HCT116 (cell line): ENCODE data around the gene TSHZ1. TPM values are rescaled to one million over a fixed set of nuclear protein-coding genes. Genes with fewer than 3 reads are reported as not detected.

Experiments
- ATAC-seq: fragments of 200-7000 bp; cut with Tn5 transposase; 2 replicates; pipeline ENCODE4 v1.9.1; 2020; ENCODE audit warnings: mild to moderate bottlenecking, moderate library complexity
- BruUV-seq: library from RNA; stranded (reverse); fragments of 400-500 nt; replicated peaks from 2 replicates; lab custom pipeline; 2021; lab: Mats Ljungman, UMichigan
- CTCF ChIA-PET: fragments of 300-600 bp; sonication (Branson Sonifier 250); formaldehyde crosslinking; loops from one replicate; lab custom pipeline; 2021; ENCODE audit warnings: antibody characterized with exemption; lab: Charles Lee
- POLR2A ChIA-PET: fragments of 300-600, 350-600 bp; sonication (Branson Sonifier 250); formaldehyde crosslinking; loops from one replicate; lab custom pipeline; 2021; ENCODE audit warnings: antibody characterized with exemption; lab: Charles Lee
- RAD21 ChIA-PET, 2 experiments: fragments of 300-600 bp; sonication (Branson Sonifier 250); formaldehyde crosslinking; loops; one replicate each; lab custom pipeline; 2023; ENCODE audit warnings: low total read pairs in 2 of 2; ENCODE audit not compliant: uncharacterized antibody in 2 of 2, unreplicated experiment in 2 of 2, low non-redundant PET in 1 of 2; lab: Charles Lee
- DNase-seq: peaks from one replicate; pipeline ENCODE4 v3.0.0-alpha.2; 2010; ENCODE audit warnings: low read depth, low spot score
- H2AFZ ChIP-seq: fragments of 200-600 bp; shearing (Covaris generic), sonication (generic); 2 replicates; pipeline ENCODE4 v1.6.1; 2017; ENCODE audit warnings: low read depth, mixed run types, mixed read lengths, antibody characterized with exemption, low read length; ENCODE audit not compliant: poor library complexity, severe bottlenecking
- H3K27ac ChIP-seq: 2 replicates; pipeline ENCODE4 v1.5.1; 2012; ENCODE audit warnings: low read depth, low read length
- H3K27me3 ChIP-seq: fragments of 200-600 bp; sonication (generic); 2 replicates; pipeline ENCODE4 v1.6.1; 2016; ENCODE audit warnings: mixed run types, low read length, mixed read lengths; ENCODE audit not compliant: insufficient read depth
- H3K36me3 ChIP-seq, 2 experiments: fragments of 200-500 bp in 1 of 2; fragments of 200-600 bp in 1 of 2; sonication (Bioruptor generic) in 1 of 2; sonication (generic) in 1 of 2; 2 replicates each; pipeline versions ENCODE4 v1.5.1 to v1.6.1; 2014 to 2016; ENCODE audit warnings: low read length in 2 of 2, inconsistent platforms in 1 of 2, mixed read lengths in 1 of 2, mixed run types in 1 of 2; ENCODE audit not compliant: insufficient read depth in 2 of 2, control insufficient read depth in 1 of 2
- H3K4me1 ChIP-seq, 2 experiments: fragments of 200-600 bp in 1 of 2; sonication (generic) in 1 of 2; 2 replicates each; pipeline versions ENCODE4 v1.5.1 to v1.6.1; 2012 to 2017; ENCODE audit warnings: low read length in 2 of 2, inconsistent platforms in 1 of 2, mild to moderate bottlenecking in 1 of 2, mixed read lengths in 1 of 2, mixed run types in 1 of 2, moderate library complexity in 1 of 2; ENCODE audit not compliant: insufficient read depth in 2 of 2, control insufficient read depth in 1 of 2
- H3K4me2 ChIP-seq: fragments of 200-600 bp; sonication (generic); 2 replicates; pipeline ENCODE4 v1.6.1; 2017; ENCODE audit warnings: mixed run types, low read length, mixed read lengths
- H3K4me3 ChIP-seq, 2 experiments: fragments of 200-600 bp in 1 of 2; sonication (generic) in 1 of 2; replicated peaks in 1 of 2; 2 replicates each; pipeline ENCODE4 v1.5.1; 2011 to 2016; ENCODE audit warnings: low read length in 2 of 2, control low read depth in 1 of 2, low read depth in 1 of 2, mild to moderate bottlenecking in 1 of 2, mixed read lengths in 1 of 2, mixed run types in 1 of 2
- H3K79me2 ChIP-seq: fragments of 200-600 bp; sonication (generic); 2 replicates; pipeline ENCODE4 v1.6.1; 2017; ENCODE audit warnings: mild to moderate bottlenecking, mixed run types, low read length, moderate library complexity, mixed read lengths; ENCODE audit not compliant: insufficient read depth
- H3K9ac ChIP-seq: fragments of 200-600 bp; sonication (generic); 2 replicates; pipeline ENCODE4 v1.6.1; 2016; ENCODE audit warnings: low read length, mixed read lengths
- H3K9me2 ChIP-seq: fragments of 200-600 bp; sonication (generic), shearing (Covaris generic); 2 replicates; pipeline ENCODE4 v1.6.1; 2017; ENCODE audit warnings: mixed run types, mild to moderate bottlenecking, moderate library complexity; ENCODE audit not compliant: insufficient read depth
- H3K9me3 ChIP-seq, 2 experiments: fragments of 200-500 bp in 1 of 2; fragments of 200-600 bp in 1 of 2; sonication (Bioruptor generic) in 1 of 2; sonication (generic) in 1 of 2; 2 replicates each; pipeline ENCODE4 v1.6.1; 2014 to 2017; ENCODE audit warnings: low read length in 2 of 2, mixed read lengths in 2 of 2, inconsistent platforms in 1 of 2, low read depth in 1 of 2, mild to moderate bottlenecking in 1 of 2, mixed run types in 1 of 2, moderate library complexity in 1 of 2; ENCODE audit not compliant: control insufficient read depth in 1 of 2, insufficient read depth in 1 of 2
- H4K20me1 ChIP-seq: fragments of 200-600 bp; sonication (generic), shearing (Covaris generic); 2 replicates; pipeline ENCODE4 v1.6.1; 2017; ENCODE audit warnings: mixed run types, mild to moderate bottlenecking, moderate library complexity; ENCODE audit not compliant: insufficient read depth
- POLR2AphosphoS5 ChIP-seq: IDR thresholded peaks from 2 replicates; pipeline ENCODE4 v1.6.1; 2011; ENCODE audit warnings: mild to moderate bottlenecking, low read depth, low read length, moderate library complexity
- SIN3A ChIP-seq: IDR thresholded peaks from 2 replicates; pipeline ENCODE4 v1.6.1; 2012; ENCODE audit warnings: low read depth
- SRF ChIP-seq: IDR thresholded peaks from 2 replicates; pipeline ENCODE4 v1.6.1; 2012; ENCODE audit warnings: low read depth
- YY1 ChIP-seq: IDR thresholded peaks from 2 replicates; pipeline ENCODE4 v1.6.1; 2011; ENCODE audit warnings: low read length, low read depth, moderate library complexity, mild to moderate bottlenecking; ENCODE audit not compliant: insufficient replicate concordance; ENCODE audit errors: extremely low read depth
- ZFX ChIP-seq: fragments of 450-650 bp; IDR thresholded peaks from 2 replicates; pipeline ENCODE4 v1.6.1; 2017
- intact Hi-C: fragments of 100-400 bp; cut with micrococcal nuclease; formaldehyde crosslinking; loops from 2 replicates; pipeline ENCODE4 v1.10.0; 2022
- total RNA-seq: library from RNA; stranded (reverse); gene quantifications from one replicate; pipeline ENCODE4 v1.2.1, GENCODE V29; 2021; ENCODE audit not compliant: unreplicated experiment
- TF ChIP-seq, protein P1 (sequence below), 3 experiments: fragments of 200-600 bp in 1 of 3; sonication (generic) in 1 of 3; IDR thresholded peaks in 2 of 3; conservative IDR thresholded peaks in 1 of 3; 2 replicates each; pipeline ENCODE4 v1.5.1; 2012 to 2017; ENCODE audit warnings: low read depth in 2 of 3, low read length in 2 of 3, antibody characterized with exemption in 1 of 3, borderline replicate concordance in 1 of 3, control low read depth in 1 of 3, mild to moderate bottlenecking in 1 of 3, mixed read lengths in 1 of 3, mixed run types in 1 of 3, moderate library complexity in 1 of 3; ENCODE audit not compliant: insufficient read depth in 1 of 3

TSHZ1 gene
- total RNA-seq, 1 experiment from 2014 or later = 5.7 TPM

DNA sequence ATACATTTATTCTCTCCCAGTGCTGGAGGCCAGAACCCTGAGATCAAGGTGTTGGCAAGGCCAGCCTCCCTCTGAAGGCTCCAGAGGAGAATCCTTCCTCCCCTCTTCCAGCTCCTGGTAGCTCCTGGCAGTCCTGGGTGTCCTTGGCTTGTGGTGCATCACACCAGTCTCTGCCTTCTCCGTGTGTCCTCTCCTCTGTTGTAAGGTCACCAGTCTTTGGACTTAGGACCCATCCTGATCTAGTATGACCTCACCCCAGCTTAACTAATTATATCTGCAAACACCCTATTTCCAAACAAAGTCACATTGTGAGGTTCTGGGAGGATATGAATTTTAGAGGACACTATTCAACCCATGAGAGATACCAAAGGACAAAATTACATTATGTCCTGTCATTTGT is 31.1 kb downstream of the TSHZ1 start:
- no peaks in the 10 kb centered on the region for H4K20me1 ChIP-seq
- ChIA-PET RAD21 (no interaction called here), POLR2A (no interaction called here), CTCF (no interaction called here)
- no peak overlapping the region for H2AFZ ChIP-seq
- intact Hi-C loops = no loop called here
- no peaks in the 10 kb centered on the region for H3K9me3 ChIP-seq
- no peaks in the 10 kb centered on the region for H3K36me3 ChIP-seq
- H3K4me3 ChIP-seq = no peak overlapping the region
- no peak overlapping the region for H3K27ac ChIP-seq
- H3K9me2 ChIP-seq = no peaks in the 10 kb centered on the region
- no peaks in the 10 kb centered on the region for H3K79me2 ChIP-seq
- TF ChIP-seq SIN3A = no peak
- no peak for TF ChIP-seq SRF
- no peak for TF ChIP-seq YY1
- TF ChIP-seq ZFX = no peak
- TF ChIP-seq, protein P1, sequence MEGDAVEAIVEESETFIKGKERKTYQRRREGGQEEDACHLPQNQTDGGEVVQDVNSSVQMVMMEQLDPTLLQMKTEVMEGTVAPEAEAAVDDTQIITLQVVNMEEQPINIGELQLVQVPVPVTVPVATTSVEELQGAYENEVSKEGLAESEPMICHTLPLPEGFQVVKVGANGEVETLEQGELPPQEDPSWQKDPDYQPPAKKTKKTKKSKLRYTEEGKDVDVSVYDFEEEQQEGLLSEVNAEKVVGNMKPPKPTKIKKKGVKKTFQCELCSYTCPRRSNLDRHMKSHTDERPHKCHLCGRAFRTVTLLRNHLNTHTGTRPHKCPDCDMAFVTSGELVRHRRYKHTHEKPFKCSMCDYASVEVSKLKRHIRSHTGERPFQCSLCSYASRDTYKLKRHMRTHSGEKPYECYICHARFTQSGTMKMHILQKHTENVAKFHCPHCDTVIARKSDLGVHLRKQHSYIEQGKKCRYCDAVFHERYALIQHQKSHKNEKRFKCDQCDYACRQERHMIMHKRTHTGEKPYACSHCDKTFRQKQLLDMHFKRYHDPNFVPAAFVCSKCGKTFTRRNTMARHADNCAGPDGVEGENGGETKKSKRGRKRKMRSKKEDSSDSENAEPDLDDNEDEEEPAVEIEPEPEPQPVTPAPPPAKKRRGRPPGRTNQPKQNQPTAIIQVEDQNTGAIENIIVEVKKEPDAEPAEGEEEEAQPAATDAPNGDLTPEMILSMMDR (IDR thresholded peaks at IDR 0.05 in 2 of 3, conservative IDR thresholded peaks at IDR 0.05 in 1 of 3; ENCODE audit: borderline replicate concordance in 1 of 3, insufficient read depth in 1 of 3, low read depth in 2 of 3, low read length in 2 of 3) = no peak
- TF ChIP-seq POLR2AphosphoS5 = no peak
- TF ChIP-seq, all 23 proteins: peak for 0
- H3K4me2 ChIP-seq = no peak overlapping the region
- DNase-seq (no peak), ATAC-seq (no peak)
- no peak overlapping the region for H3K9ac ChIP-seq
- no TSS peak for BruUV-seq
- no peaks in the 10 kb centered on the region for H3K4me1 ChIP-seq
- H3K27me3 ChIP-seq = no peaks in the 10 kb centered on the region
